A549 (cell line): ENCODE data around the gene KRAS.

ENCODE experiments used
- CEBPB ChIP-seq, 2 experiments: fragments of >200 bp in 1 of 2; sonication (Bioruptor Twin) in 1 of 2; formaldehyde crosslinking in 1 of 2; IDR thresholded peaks; 2 replicates each; pipeline ENCODE4 v1.6.1; 2012 to 2016
- CHD2 ChIP-seq: fragments of 150-350 bp; IDR thresholded peaks from 2 replicates; pipeline ENCODE4 v1.6.1; 2014; ENCODE audit warnings: low read length; ENCODE audit not compliant: partially characterized antibody
- CTCF ChIP-seq: fragments of >200 bp; sonication (Bioruptor Twin); formaldehyde crosslinking; IDR thresholded peaks from 3 replicates; pipeline ENCODE4 v1.5.1; 2016
- FOSL2 ChIP-seq, 2 experiments: fragments of 450-650 bp in 1 of 2; fragments of >200 bp in 1 of 2; sonication (Bioruptor Twin) in 1 of 2; formaldehyde crosslinking; IDR thresholded peaks; 2 replicates each; pipeline versions ENCODE4 v1.5.0 to v1.6.1; 2016 to 2020; ENCODE audit warnings: mild to moderate bottlenecking in 1 of 2, moderate library complexity in 1 of 2
- KDM5A ChIP-seq: fragments of 200-600 bp; sonication (generic); IDR thresholded peaks from 2 replicates; pipeline ENCODE4 v1.6.1; 2016; ENCODE audit warnings: antibody characterized with exemption, mild to moderate bottlenecking
- MAFK ChIP-seq: fragments of 450-650 bp; IDR thresholded peaks from 2 replicates; pipeline ENCODE4 v1.6.1; 2014; ENCODE audit not compliant: partially characterized antibody
- MYC ChIP-seq: IDR thresholded peaks from 2 replicates; pipeline ENCODE4 v1.6.1; 2012; ENCODE audit warnings: mild to moderate bottlenecking, inconsistent platforms, low read length, improper control_type of control experiment, borderline replicate concordance
- POLR2A ChIP-seq: IDR thresholded peaks from 2 replicates; pipeline ENCODE4 v1.6.1; 2012; ENCODE audit warnings: mild to moderate bottlenecking, low read length
- POLR2AphosphoS2 ChIP-seq: conservative IDR thresholded peaks from 2 replicates; pipeline ENCODE4 v1.6.1; 2012; ENCODE audit warnings: low read length, improper control_type of control experiment, inconsistent platforms
- RFX5 ChIP-seq: fragments of 450-650 bp; IDR thresholded peaks from 2 replicates; pipeline ENCODE4 v1.7.1; 2014; ENCODE audit warnings: antibody characterized with exemption, mild to moderate bottlenecking, moderate library complexity
- SMC3 ChIP-seq: fragments of >200 bp; sonication (Bioruptor Twin); formaldehyde crosslinking; IDR thresholded peaks from 3 replicates; pipeline ENCODE4 v1.6.1; 2018; ENCODE audit warnings: inconsistent platforms
- SREBF2 ChIP-seq: fragments of 450-650 bp; IDR thresholded peaks from 2 replicates; pipeline ENCODE4 v1.6.1; 2014; ENCODE audit warnings: mild to moderate bottlenecking, moderate library complexity
- ZFP36 ChIP-seq: fragments of 450-650 bp; IDR thresholded peaks from 2 replicates; pipeline ENCODE4 v1.6.1; 2014; ENCODE audit warnings: borderline replicate concordance; ENCODE audit not compliant: partially characterized antibody
- TF ChIP-seq, protein P1 (sequence below): IDR thresholded peaks from 2 replicates; pipeline ENCODE4 v1.6.1; 2012

GRCh38 chr12:25286837-25287236, 36.1 kb upstream of the KRAS start:
- TF ChIP-seq CTCF (no peak), SMC3 (no peak), FOSL2 (IDR thresholded peaks at IDR 0.05) (no peak), FOSL2 (CRISPR knock-in tag; IDR thresholded peaks at IDR 0.05) (no peak), POLR2A (no peak), MYC (no peak), ZFP36 (no peak), CEBPB (IDR thresholded peaks at IDR 0.05) (no peak), RFX5 (no peak), POLR2AphosphoS2 (no peak), KDM5A (no peak), CHD2 (no peak), SREBF2 (no peak), MAFK (no peak)
- TF ChIP-seq, protein P1, sequence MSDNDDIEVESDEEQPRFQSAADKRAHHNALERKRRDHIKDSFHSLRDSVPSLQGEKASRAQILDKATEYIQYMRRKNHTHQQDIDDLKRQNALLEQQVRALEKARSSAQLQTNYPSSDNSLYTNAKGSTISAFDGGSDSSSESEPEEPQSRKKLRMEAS, result no peak
